Measurements from ENCODE around the gene KRT6B.

KRT6B gene

DNA sequence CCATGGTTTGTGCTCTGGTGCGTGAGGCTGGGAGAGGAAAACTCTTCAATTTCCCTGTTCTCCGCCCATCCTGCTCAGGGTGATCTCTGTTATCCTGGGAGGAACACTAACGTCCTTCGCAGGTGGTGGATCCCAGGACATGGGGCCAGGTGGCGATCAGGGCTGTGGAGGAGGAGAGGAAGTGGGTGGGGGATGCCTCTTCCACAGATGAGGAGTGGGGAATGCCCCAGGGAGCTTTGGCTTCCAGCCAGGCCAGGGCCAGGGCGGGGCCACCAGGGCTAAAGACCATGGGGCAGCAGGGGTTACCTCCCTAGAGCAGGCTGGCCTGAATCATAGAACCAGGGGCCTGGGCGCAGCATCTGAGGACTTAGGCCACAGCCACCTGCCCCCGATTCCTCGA is 14.4 kb downstream of the KRT6B start:
- H3K27ac ChIP-seq (replicated peaks), result no peak overlapping the region
- peaks cover 2% of the 10 kb centered on the region for H3K27me3 ChIP-seq (ENCODE audit: insufficient read depth, poor library complexity, severe bottlenecking)
- TF ChIP-seq, protein P1, sequence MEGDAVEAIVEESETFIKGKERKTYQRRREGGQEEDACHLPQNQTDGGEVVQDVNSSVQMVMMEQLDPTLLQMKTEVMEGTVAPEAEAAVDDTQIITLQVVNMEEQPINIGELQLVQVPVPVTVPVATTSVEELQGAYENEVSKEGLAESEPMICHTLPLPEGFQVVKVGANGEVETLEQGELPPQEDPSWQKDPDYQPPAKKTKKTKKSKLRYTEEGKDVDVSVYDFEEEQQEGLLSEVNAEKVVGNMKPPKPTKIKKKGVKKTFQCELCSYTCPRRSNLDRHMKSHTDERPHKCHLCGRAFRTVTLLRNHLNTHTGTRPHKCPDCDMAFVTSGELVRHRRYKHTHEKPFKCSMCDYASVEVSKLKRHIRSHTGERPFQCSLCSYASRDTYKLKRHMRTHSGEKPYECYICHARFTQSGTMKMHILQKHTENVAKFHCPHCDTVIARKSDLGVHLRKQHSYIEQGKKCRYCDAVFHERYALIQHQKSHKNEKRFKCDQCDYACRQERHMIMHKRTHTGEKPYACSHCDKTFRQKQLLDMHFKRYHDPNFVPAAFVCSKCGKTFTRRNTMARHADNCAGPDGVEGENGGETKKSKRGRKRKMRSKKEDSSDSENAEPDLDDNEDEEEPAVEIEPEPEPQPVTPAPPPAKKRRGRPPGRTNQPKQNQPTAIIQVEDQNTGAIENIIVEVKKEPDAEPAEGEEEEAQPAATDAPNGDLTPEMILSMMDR (IDR thresholded peaks at IDR 0.05; ENCODE audit: insufficient read depth, low read length), result no peak
- TF ChIP-seq REST (IDR thresholded peaks at IDR 0.05; ENCODE audit: insufficient replicate concordance, low read depth) (no peak), SPI1 (IDR thresholded peaks at IDR 0.05; ENCODE audit: borderline replicate concordance, low read depth) (no peak)
- no peak overlapping the region for H3K4me3 ChIP-seq (replicated peaks; ENCODE audit: insufficient read depth, low read length)
- DNase-seq (ENCODE audit: low read depth in 1 of 2, low spot score in 1 of 2), result no peak

- no peak overlapping the region for H3K27ac ChIP-seq (replicated peaks)
- peaks cover 2% of the 10 kb centered on the region for H3K27me3 ChIP-seq (ENCODE audit: insufficient read depth, poor library complexity, severe bottlenecking)
- DNase-seq (ENCODE audit: low read depth in 1 of 2, low spot score in 1 of 2), result no peak
- no peak for TF ChIP-seq POLR2AphosphoS5 (IDR thresholded peaks at IDR 0.05; ENCODE audit: low read depth)
- no peak for TF ChIP-seq GABPA (IDR thresholded peaks at IDR 0.05; ENCODE audit: low read depth)
- TF ChIP-seq, protein P1 (IDR thresholded peaks at IDR 0.05; ENCODE audit: insufficient read depth, low read length), result no peak
- TF ChIP-seq REST (IDR thresholded peaks at IDR 0.05; ENCODE audit: insufficient replicate concordance, low read depth), result no peak
- no peak for TF ChIP-seq SPI1 (IDR thresholded peaks at IDR 0.05; ENCODE audit: borderline replicate concordance, low read depth)
- H3K4me3 ChIP-seq (replicated peaks; ENCODE audit: insufficient read depth, low read length), result no peak overlapping the region
Measured at GRCh38 chr12:52436828-52437474, 15.0 kb downstream of the KRT6B start.

DNA sequence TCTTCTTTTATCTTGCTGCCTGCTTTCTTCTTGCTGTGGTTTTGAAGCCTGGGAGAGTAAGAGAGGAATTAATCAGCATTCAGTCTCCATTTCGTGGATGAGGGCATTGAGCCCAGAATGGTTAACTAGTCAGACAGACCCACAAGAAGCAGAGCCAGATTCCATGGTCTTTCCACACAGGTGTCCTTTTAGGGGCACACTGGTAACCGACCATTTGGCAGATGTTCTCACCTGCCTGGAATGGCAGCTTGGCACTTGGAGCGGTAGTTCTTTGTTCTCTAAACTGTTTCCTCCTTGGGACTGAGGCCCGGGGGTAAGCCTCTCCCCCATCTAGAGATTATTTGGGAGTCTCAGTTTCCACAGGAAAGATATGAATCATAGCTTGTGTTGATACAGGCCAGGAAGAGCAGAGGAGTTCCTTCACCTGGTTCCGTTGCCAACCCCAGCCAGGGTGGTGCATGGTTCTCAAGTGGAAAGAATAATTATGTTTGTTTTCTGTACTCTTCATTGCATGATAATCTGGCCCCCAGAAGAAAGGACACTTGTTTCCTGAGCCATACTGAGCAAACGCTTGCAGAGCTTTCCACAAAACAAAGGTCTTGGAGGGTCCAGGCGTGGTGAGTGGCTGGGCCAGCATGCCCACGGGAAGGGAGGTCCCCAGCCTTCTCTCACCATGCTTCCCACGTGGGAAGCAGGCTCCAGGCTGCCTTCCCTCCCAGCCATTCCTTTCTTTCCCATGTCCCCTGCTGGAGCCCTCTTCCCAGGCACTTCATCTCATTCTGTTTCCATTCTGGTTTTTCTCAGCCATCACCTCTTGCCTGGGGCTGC is 15.7 kb downstream of the KRT6B start:
- H3K27ac ChIP-seq (replicated peaks), result no peak overlapping the region
- no peak for DNase-seq (ENCODE audit: low read depth in 1 of 2, low spot score in 1 of 2)
- TF ChIP-seq REST (IDR thresholded peaks at IDR 0.05; ENCODE audit: insufficient replicate concordance, low read depth), result no peak
- TF ChIP-seq SPI1 (IDR thresholded peaks at IDR 0.05; ENCODE audit: borderline replicate concordance, low read depth), result no peak
- no peak for TF ChIP-seq POLR2AphosphoS5 (IDR thresholded peaks at IDR 0.05; ENCODE audit: low read depth)
- TF ChIP-seq, protein P1 (IDR thresholded peaks at IDR 0.05; ENCODE audit: insufficient read depth, low read length), result no peak
- no peak for TF ChIP-seq GABPA (IDR thresholded peaks at IDR 0.05; ENCODE audit: low read depth)
- no peaks in the 10 kb centered on the region for H3K27me3 ChIP-seq (ENCODE audit: insufficient read depth, poor library complexity, severe bottlenecking)
- H3K4me3 ChIP-seq (replicated peaks; ENCODE audit: insufficient read depth, low read length), result no peak overlapping the region

Measured in HL-60 (cell line).